ENCODE results near the gene GJC2. TPM values are rescaled to one million over a fixed set of nuclear protein-coding genes. Genes with fewer than 3 reads are reported as not detected.
A peak's percentile ranks its signal among the peaks of the same experiment; 100 is the strongest.

GJC2 gene
- polyA plus RNA-seq, 1 of the 3 experiments (the other 2 are of a cell fraction) = 0.92 TPM

DNA sequence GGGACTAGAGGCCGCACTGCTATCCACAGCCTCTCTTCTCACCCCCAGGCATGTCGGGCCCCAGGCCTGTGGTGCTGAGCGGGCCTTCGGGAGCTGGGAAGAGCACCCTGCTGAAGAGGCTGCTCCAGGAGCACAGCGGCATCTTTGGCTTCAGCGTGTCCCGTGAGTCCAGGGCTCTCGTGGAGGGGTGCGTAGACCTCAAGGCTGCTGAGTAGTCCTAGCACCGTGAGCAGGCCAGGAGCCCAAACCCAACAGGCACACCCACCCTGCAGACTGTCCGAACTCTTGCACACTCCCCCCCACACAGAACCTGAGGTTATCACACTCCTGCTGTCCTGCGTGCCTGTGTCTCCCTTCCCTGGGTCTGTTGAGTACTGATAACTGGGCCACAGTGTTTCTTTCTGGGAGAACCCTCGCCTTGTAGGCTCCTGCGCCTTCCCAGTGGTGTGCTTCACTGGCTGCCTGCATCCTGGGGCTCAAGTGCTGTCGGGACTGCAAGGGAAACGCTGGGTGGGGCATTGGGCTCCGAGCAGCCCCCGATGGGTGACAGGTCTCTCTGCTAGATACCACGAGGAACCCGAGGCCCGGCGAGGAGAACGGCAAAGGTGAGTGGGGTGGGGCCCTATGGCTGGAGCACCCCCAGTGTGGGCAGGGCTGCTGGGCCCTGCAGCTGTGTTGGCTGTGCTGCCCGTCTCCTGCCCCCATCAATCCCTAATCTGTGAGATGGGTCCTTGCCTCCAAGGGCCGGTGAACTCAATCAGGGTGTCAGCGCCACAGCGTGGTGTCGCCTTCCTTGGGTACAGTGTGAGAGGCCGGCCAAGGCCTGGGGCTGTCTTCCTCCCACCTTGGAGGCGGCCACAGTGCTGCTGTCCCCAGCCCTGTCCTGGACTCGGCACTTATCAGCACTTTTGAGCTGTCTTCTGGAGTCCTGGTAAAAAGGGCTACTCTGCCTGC is 4.0 kb upstream of the GJC2 start (continued):
- no peak for TF ChIP-seq RFX5 (IDR thresholded peaks at IDR 0.05; ENCODE audit: low read length)
- TF ChIP-seq FOXM1 (IDR thresholded peaks at IDR 0.05; ENCODE audit: low read depth) = no peak
- no peak for TF ChIP-seq TEAD4 (IDR thresholded peaks at IDR 0.05; ENCODE audit: borderline replicate concordance, insufficient read depth)

DNA sequence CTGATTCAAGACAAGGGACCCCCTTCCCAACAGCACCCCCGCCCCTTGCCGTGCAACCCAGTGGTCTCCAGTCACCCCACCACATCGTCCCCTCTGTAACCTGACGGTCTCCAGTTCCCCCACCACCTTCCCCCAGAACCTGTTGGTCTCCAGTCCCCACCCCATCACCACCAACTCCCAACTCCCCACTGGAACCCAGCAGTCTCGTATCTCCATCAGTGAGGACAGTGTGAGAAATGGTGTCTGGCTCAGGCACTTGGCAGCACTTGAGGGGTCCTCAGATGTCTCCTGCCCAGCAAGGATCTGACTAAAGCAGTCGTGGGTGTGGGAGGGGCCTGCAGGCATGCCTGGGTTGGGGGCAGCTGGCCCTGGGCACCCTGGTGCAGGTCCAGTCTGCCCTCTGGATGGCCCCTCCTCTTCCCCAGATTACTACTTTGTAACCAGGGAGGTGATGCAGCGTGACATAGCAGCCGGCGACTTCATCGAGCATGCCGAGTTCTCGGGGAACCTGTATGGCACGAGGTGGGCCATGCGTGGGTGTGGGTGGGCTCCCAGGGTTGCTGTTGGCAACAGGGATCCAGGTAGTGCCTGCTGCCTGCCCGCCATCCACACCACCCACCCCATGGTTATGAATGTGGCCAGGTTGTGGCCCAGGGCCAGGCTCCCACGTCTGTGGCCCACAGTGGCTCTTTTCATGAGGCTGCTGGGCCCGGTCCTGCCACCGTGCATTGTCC is 3.1 kb upstream of the GJC2 start:
- no peaks in the 10 kb centered on the region for H3F3A ChIP-seq (replicated peaks; ENCODE audit: insufficient read depth)
- peaks cover 4 to 36% of the 10 kb centered on the region in 2 experiments for H3K36me3 ChIP-seq (replicated peaks in 1 of 2; ENCODE audit: control insufficient read depth in 1 of 2, insufficient read depth in 2 of 2, low read length in 1 of 2)
- POLR2A ChIA-PET = no interaction called here
- no peaks in the 10 kb centered on the region for H3K27me3 ChIP-seq (ENCODE audit: insufficient read depth)
- no peak overlapping the region for H3K9ac ChIP-seq
- H3K9me3 ChIP-seq = no peaks in the 10 kb centered on the region
- 93% methylated on average over 12 of the region's 18 CpGs for WGBS (ENCODE audit: low lambda C conversion rate)
- H3K4me2 ChIP-seq = no peak overlapping the region
- no peaks in the 10 kb centered on the region for H3K9me2 ChIP-seq
- H4K20me1 ChIP-seq (ENCODE audit: insufficient read depth) = peaks cover 61% of the 10 kb centered on the region
- H2AFZ ChIP-seq (ENCODE audit: low read depth) = no peak overlapping the region
- TF ChIP-seq RAD21 (IDR thresholded peaks at IDR 0.05; ENCODE audit: low read length) (no peak), FOXJ3 (CRISPR knock-in tag; IDR thresholded peaks at IDR 0.05) (no peak), EZH2phosphoT487 (IDR thresholded peaks at IDR 0.05; ENCODE audit: borderline replicate concordance, low read depth) (no peak), CHD2 (IDR thresholded peaks at IDR 0.05; ENCODE audit: low read length, partially characterized antibody) (no peak), FOSL2 (IDR thresholded peaks at IDR 0.05; ENCODE audit: borderline replicate concordance, low read depth) (no peak), MEF2A (IDR thresholded peaks at IDR 0.05; ENCODE audit: borderline replicate concordance, low read depth) (no peak)
- TF ChIP-seq, protein P1, sequence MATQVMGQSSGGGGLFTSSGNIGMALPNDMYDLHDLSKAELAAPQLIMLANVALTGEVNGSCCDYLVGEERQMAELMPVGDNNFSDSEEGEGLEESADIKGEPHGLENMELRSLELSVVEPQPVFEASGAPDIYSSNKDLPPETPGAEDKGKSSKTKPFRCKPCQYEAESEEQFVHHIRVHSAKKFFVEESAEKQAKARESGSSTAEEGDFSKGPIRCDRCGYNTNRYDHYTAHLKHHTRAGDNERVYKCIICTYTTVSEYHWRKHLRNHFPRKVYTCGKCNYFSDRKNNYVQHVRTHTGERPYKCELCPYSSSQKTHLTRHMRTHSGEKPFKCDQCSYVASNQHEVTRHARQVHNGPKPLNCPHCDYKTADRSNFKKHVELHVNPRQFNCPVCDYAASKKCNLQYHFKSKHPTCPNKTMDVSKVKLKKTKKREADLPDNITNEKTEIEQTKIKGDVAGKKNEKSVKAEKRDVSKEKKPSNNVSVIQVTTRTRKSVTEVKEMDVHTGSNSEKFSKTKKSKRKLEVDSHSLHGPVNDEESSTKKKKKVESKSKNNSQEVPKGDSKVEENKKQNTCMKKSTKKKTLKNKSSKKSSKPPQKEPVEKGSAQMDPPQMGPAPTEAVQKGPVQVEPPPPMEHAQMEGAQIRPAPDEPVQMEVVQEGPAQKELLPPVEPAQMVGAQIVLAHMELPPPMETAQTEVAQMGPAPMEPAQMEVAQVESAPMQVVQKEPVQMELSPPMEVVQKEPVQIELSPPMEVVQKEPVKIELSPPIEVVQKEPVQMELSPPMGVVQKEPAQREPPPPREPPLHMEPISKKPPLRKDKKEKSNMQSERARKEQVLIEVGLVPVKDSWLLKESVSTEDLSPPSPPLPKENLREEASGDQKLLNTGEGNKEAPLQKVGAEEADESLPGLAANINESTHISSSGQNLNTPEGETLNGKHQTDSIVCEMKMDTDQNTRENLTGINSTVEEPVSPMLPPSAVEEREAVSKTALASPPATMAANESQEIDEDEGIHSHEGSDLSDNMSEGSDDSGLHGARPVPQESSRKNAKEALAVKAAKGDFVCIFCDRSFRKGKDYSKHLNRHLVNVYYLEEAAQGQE (IDR thresholded peaks at IDR 0.05; ENCODE audit: low read depth, low read length) = no peak
- no peak overlapping the region for H3K4me3 ChIP-seq (ENCODE audit: low read depth in 2 of 2, low read length in 1 of 2)
- peaks cover 55% of the 10 kb centered on the region for H3K79me2 ChIP-seq (ENCODE audit: insufficient read depth)
- H3K4me1 ChIP-seq (ENCODE audit: control insufficient read depth in 1 of 2, insufficient read depth in 2 of 2, low read depth in 1 of 2, low read length in 1 of 2) = peaks cover 19 to 26% of the 10 kb centered on the region in 2 experiments; a peak in 2 of 4 replicates
- no peak overlapping the region for H3K27ac ChIP-seq (ENCODE audit: low read depth in 2 of 2, low read length in 1 of 2)
- peak; percentile 18 for DNase-seq
- CTCF ChIA-PET = interaction anchor here (5.4 kb wide), 1 partner anchor 19 kb away, joined by 24 read pairs; the partner anchor contains the start of gene IBA57
